Astrocyte of the spinal cord (primary cell): ENCODE data around the gene TRNT1.

Experiments
- DNase-seq: peaks from one replicate; pipeline ENCODE4 v3.0.0; 2011; ENCODE audit warnings: low read depth, low spot score
- H3K4me3 ChIP-seq: 2 replicates; pipeline ENCODE4 v1.5.1; 2011; ENCODE audit warnings: low read depth, mild to moderate bottlenecking, low read length, moderate library complexity
- CTCF ChIP-seq: IDR thresholded peaks from 2 replicates; pipeline ENCODE4 v1.5.1; 2012; ENCODE audit warnings: low read depth, mild to moderate bottlenecking, low read length, inconsistent platforms
- in situ Hi-C: cut with HindIII; loops from 2 replicates; pipeline ENCODE4 v1.10.0; 2017; ENCODE audit warnings: low sequenced_read_pairs

TRNT1 gene

GRCh38 chr3:3086239-3086638, 40.5 kb upstream of the TRNT1 start:
- in situ Hi-C loops: no loop called here
- TF ChIP-seq CTCF: no peak
- no peak for DNase-seq
- no peak overlapping the region for H3K4me3 ChIP-seq

GRCh38 chr3:3087279-3087678, 39.5 kb upstream of the TRNT1 start:
- no peak overlapping the region for H3K4me3 ChIP-seq
- DNase-seq: no peak
- no peak for TF ChIP-seq CTCF
- in situ Hi-C loops: no loop called here

- TF ChIP-seq CTCF: no peak
- no peak for DNase-seq
- H3K4me3 ChIP-seq: no peak overlapping the region
- in situ Hi-C loops: no loop called here
These were observed 38.8 kb upstream of the TRNT1 start for GRCh38 chr3:3087716-3088465.

- in situ Hi-C loops: no loop called here
- no peak for DNase-seq
- no peak for TF ChIP-seq CTCF
- no peak overlapping the region for H3K4me3 ChIP-seq
These were observed 37.7 kb upstream of the TRNT1 start for GRCh38 chr3:3089017-3089416.

- in situ Hi-C loops: no loop called here
- no peak for TF ChIP-seq CTCF
- H3K4me3 ChIP-seq: no peak overlapping the region
- DNase-seq: no peak
These were observed 28.8 kb upstream of the TRNT1 start for GRCh38 chr3:3097958-3098357.

GRCh38 chr3:3101660-3102458, 24.9 kb upstream of the TRNT1 start:
- DNase-seq: no peak
- no peak for TF ChIP-seq CTCF
- in situ Hi-C loops: no loop called here

More at GRCh38 chr3:3101660-3102458, 24.9 kb upstream of the TRNT1 start:
- no peak overlapping the region for H3K4me3 ChIP-seq
